ENCODE data around the gene PAQR6. TPM values are rescaled to one million over a fixed set of nuclear protein-coding genes. Genes with fewer than 3 reads are reported as not detected.
A peak's percentile ranks its signal among the peaks of the same experiment; 100 is the strongest.

Gene PAQR6
- total and polyA plus RNA-seq, 2 of the 4 experiments (the other 2 are of a cell fraction), result under 0.01 to 0.67 TPM

GRCh38 chr1:156244126-156244525, 3.7 kb downstream of the PAQR6 start:
- peaks cover 2% of the 10 kb centered on the region; the same call in 1 of the 2 replicates for H3K4me1 ChIP-seq (ENCODE audit: control insufficient read depth, insufficient read depth, low read length)
- ChIA-PET CTCF (no interaction called here), POLR2A (ENCODE audit: unreplicated experiment) (no interaction called here)
- no peak overlapping the region for H3K23ac ChIP-seq (ENCODE audit: low read depth, low read length)
- peaks cover 13% of the 10 kb centered on the region; the same call in 1 of the 2 replicates for H3K36me3 ChIP-seq (ENCODE audit: control insufficient read depth, insufficient read depth, low read length)
- no peak overlapping the region for H3K56ac ChIP-seq (ENCODE audit: extremely low read depth, insufficient read depth, low read length)
- no peak overlapping the region for H2AK5ac ChIP-seq (ENCODE audit: low read depth, low read length)
- no peak overlapping the region for H3K9ac ChIP-seq (ENCODE audit: low read depth, low read length)
- H4K20me1 ChIP-seq (ENCODE audit: insufficient read depth, low read length), result no peaks in the 10 kb centered on the region; the same call in none of the 2 replicates
- no peaks in the 10 kb centered on the region for H3K9me3 ChIP-seq (ENCODE audit: control insufficient read depth, insufficient read depth, low read length)
- no TSS peak for BruUV-seq (replicated peaks)
- H3K27ac ChIP-seq (ENCODE audit: insufficient read depth, low read length), result no peak overlapping the region
- WGBS, 2 experiments (ENCODE audit: extremely low coverage in 2 of 2, insufficient read length in 1 of 2), result no CpG with 5 or more reads among the region's 2 CpGs
- H3K79me1 ChIP-seq (ENCODE audit: low read depth in 1 of 2, low read length in 2 of 2), result no peaks in the 10 kb centered on the region
- peaks cover 12% of the 10 kb centered on the region; the same call in 1 of the 2 replicates for H3K27me3 ChIP-seq (ENCODE audit: control insufficient read depth, insufficient read depth, low read length)
- TF ChIP-seq RFX5 (IDR thresholded peaks at IDR 0.05; ENCODE audit: low read depth, low read length), result no peak
- TF ChIP-seq ELK1 (IDR thresholded peaks at IDR 0.05; ENCODE audit: borderline replicate concordance, low read depth, low read length), result no peak
- no peak for TF ChIP-seq CEBPB (IDR thresholded peaks at IDR 0.05; ENCODE audit: low read depth, low read length)
- TF ChIP-seq NFE2L2 (IDR thresholded peaks at IDR 0.05; ENCODE audit: low read depth, low read length), result no peak
- TF ChIP-seq MAFK (IDR thresholded peaks at IDR 0.05; ENCODE audit: low read depth, low read length), result no peak
- no peak for TF ChIP-seq SMC3 (IDR thresholded peaks at IDR 0.05; ENCODE audit: low read depth, low read length)
- no peak for TF ChIP-seq MAZ (IDR thresholded peaks at IDR 0.05; ENCODE audit: borderline replicate concordance, low read depth, low read length)
- no peak for TF ChIP-seq POLR2A (IDR thresholded peaks at IDR 0.05; ENCODE audit: low read depth, low read length)
- TF ChIP-seq FOS (IDR thresholded peaks at IDR 0.05; ENCODE audit: low read depth, low read length), result no peak
- no peak for TF ChIP-seq CHD1 (IDR thresholded peaks at IDR 0.05; ENCODE audit: low read depth, low read length)
- no peak for TF ChIP-seq RAD21 (IDR thresholded peaks at IDR 0.05; ENCODE audit: low read length)
- H3K4ac ChIP-seq (ENCODE audit: low read depth, low read length), result no peak overlapping the region
- H2AFZ ChIP-seq (replicated peaks; ENCODE audit: low read length, poor library complexity), result no peak overlapping the region
- no peak overlapping the region for H2BK120ac ChIP-seq (ENCODE audit: low read depth, low read length)
- no peak overlapping the region for H3K4me2 ChIP-seq (ENCODE audit: low read depth, low read length)
- in situ Hi-C loops (cut with MboI; ENCODE audit: low sequenced_read_pairs) (no loop called here), intact Hi-C loops (cut with micrococcal nuclease) (no loop called here), dilution Hi-C loops (cut with HindIII; ENCODE audit: low sequenced_read_pairs, unreplicated experiment) (no loop called here)
- DNase-seq (no peak), ATAC-seq (ENCODE audit: low read depth) (no peak)
- H3K9me1 ChIP-seq (ENCODE audit: insufficient read depth, low read length), result peaks cover 5% of the 10 kb centered on the region; the same call in 1 of the 2 replicates
- peak overlapping the region; percentile 19 for H2AK9ac ChIP-seq (replicated peaks; ENCODE audit: low read depth, low read length, poor library complexity)
- no peak overlapping the region for H2BK15ac ChIP-seq (ENCODE audit: low read depth, low read length)
- no peak overlapping the region for H4K5ac ChIP-seq (ENCODE audit: low read depth, low read length)
- no peak overlapping the region for H3K4me3 ChIP-seq (ENCODE audit: insufficient read depth, low read depth, low read length)
- H3K18ac ChIP-seq (ENCODE audit: low read depth, low read length), result no peak overlapping the region
- no peak overlapping the region for H4K91ac ChIP-seq (ENCODE audit: insufficient read depth, low read depth, low read length)
- no peak overlapping the region for H2BK20ac ChIP-seq (ENCODE audit: low read depth, low read length)
- H4K8ac ChIP-seq (ENCODE audit: low read depth in 2 of 2, low read length in 2 of 2), result no peak overlapping the region
- H2BK5ac ChIP-seq (ENCODE audit: low read depth, low read length, poor library complexity, severe bottlenecking), result no peak overlapping the region
- H3K14ac ChIP-seq (replicated peaks; ENCODE audit: low read depth, low read length), result no peak overlapping the region
